Superior temporal gyrus (tissue), 1 donor: Measurements from ENCODE around the gene SERPINA12.

ENCODE experiments used
- DNase-seq: peaks from one replicate; pipeline ENCODE4 v3.0.0-alpha.2; 2016; ENCODE audit errors: extremely low spot score

SERPINA12 gene

GRCh38 chr14:94466706-94467370, 42.4 kb downstream of the SERPINA12 start:
- no peak for DNase-seq

- DNase-seq = no peak
These were observed 44.2 kb downstream of the SERPINA12 start for GRCh38 chr14:94465042-94465441.

- no peak for DNase-seq
These were observed 45.0 kb downstream of the SERPINA12 start for GRCh38 chr14:94464290-94464689.

GRCh38 chr14:94462763-94463572, 46.3 kb downstream of the SERPINA12 start:
- no peak for DNase-seq

- no peak for DNase-seq
These were observed 47.1 kb downstream of the SERPINA12 start for GRCh38 chr14:94462219-94462551.

- no peak for DNase-seq
These were observed 47.6 kb downstream of the SERPINA12 start for GRCh38 chr14:94461526-94462218.

- no peak for DNase-seq
These were observed 48.4 kb downstream of the SERPINA12 start for GRCh38 chr14:94460631-94461416.

- no peak for DNase-seq
These were observed 50.6 kb downstream of the SERPINA12 start for GRCh38 chr14:94458558-94459205.

- DNase-seq = no peak
These were observed 51.2 kb downstream of the SERPINA12 start for GRCh38 chr14:94458096-94458495.

- no peak for DNase-seq
These were observed 53.3 kb downstream of the SERPINA12 start for GRCh38 chr14:94455928-94456327.

GRCh38 chr14:94451826-94452225, 57.4 kb downstream of the SERPINA12 start:
- DNase-seq = no peak

- no peak for DNase-seq
These were observed 58.0 kb downstream of the SERPINA12 start for GRCh38 chr14:94451091-94451771.

GRCh38 chr14:94450722-94451090, 58.6 kb downstream of the SERPINA12 start:
- DNase-seq = no peak

- DNase-seq = no peak
These were observed 59.3 kb downstream of the SERPINA12 start for GRCh38 chr14:94449930-94450329.

- DNase-seq = no peak
These were observed 61.0 kb downstream of the SERPINA12 start for GRCh38 chr14:94448071-94448808.

- DNase-seq = no peak
These were observed 62.1 kb downstream of the SERPINA12 start for GRCh38 chr14:94447206-94447605.

GRCh38 chr14:94446126-94446525, 63.1 kb downstream of the SERPINA12 start:
- DNase-seq = no peak

- DNase-seq = no peak
These were observed 64.3 kb downstream of the SERPINA12 start for GRCh38 chr14:94445003-94445402.

- DNase-seq = no peak
These were observed 67.6 kb downstream of the SERPINA12 start for GRCh38 chr14:94441531-94442205.

- DNase-seq = no peak
These were observed 68.1 kb downstream of the SERPINA12 start for GRCh38 chr14:94441130-94441529.
